NAMALWA (cell line): ENCODE results near the gene OVCA2.
A peak's percentile ranks its signal among the peaks of the same experiment; 100 is the strongest.

Experiments used
- DNase-seq: peaks from one replicate; pipeline ENCODE4 v3.0.0-alpha.2; 2015; ENCODE audit warnings: low spot score

OVCA2 gene

DNA sequence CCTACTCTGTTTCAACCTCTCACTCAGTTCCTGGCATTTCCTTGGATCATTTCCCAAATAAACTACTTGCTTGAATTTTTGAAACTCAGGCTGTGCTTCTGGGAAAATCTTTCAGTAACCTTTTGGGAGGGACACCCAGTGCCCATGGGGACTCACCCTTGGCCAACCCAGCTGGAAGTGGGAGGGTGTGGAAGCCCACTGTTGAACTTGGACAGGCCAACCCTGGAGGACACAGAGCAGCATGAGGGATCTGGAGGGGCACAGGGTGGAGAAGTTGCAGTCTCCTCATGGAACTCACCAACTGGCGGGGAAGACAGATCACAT lies 27.9 kb upstream of the OVCA2 start:
- DNase-seq: no peak

- no peak for DNase-seq
Measured at GRCh38 chr17:2015314-2015713, 26.5 kb upstream of the OVCA2 start.

DNA sequence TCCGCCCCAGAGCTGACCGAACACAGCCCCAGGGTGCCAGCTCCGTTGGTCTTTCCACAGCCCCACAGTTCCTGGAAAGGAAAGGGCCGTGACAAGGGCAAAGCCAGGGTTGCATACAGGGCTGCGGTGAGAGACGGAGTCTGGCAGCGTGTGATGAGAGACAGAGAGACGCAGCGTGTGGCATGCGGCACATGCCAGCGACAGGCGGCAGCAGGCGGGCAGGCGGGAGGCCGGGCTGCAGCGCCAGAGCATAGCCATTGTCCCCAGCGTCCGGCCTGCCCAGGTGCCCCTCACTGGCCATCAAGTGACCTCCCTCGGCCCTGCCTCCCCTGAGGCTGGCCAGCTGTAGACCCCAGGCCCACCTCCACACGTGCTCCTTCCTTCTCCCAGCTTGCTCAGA lies 25.3 kb upstream of the OVCA2 start:
- no peak for DNase-seq

GRCh38 chr17:2017274-2017941 lies 24.4 kb upstream of the OVCA2 start:
- DNase-seq: no peak

DNA sequence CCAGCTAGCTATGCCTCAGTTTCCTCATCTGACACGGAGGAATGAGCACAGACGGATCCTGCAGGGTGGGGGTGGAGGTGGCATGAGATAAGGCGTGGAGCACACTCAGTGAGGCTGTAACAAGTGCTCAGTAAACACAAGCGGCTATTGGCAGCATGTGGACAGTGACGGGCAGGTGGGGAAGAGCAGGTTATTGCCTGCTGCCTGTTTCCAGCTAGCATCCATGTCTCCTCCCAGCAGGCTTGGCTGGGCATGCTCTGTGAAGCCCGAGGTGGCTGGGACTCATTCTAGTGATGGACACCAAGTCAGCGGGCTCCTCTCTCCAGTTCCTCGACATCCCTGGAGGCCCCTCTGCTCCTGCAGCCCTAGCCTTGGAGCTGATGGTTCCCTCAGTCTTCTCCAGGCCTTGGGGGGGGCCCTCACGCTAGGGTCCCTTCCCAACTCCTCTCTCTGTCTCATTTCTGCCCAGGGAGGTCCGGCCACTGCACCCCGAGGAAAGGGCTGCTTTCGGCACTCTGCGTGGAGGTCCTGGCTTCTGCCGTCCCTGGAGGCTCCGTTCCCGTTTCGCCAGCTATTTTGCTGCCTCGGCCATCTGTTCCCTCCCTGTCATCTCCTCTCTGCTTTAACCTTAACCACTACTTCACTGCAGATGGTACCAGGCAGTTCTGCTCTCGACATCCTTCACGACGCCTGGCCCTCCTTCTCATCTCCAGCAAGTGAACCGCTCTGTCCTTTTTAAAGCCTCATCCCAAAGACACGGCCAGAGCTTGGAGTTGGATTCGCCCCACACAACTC lies 22.9 kb upstream of the OVCA2 start:
- DNase-seq: no peak

- no peak for DNase-seq
Measured at GRCh38 chr17:2019723-2020122, 22.1 kb upstream of the OVCA2 start.

DNA sequence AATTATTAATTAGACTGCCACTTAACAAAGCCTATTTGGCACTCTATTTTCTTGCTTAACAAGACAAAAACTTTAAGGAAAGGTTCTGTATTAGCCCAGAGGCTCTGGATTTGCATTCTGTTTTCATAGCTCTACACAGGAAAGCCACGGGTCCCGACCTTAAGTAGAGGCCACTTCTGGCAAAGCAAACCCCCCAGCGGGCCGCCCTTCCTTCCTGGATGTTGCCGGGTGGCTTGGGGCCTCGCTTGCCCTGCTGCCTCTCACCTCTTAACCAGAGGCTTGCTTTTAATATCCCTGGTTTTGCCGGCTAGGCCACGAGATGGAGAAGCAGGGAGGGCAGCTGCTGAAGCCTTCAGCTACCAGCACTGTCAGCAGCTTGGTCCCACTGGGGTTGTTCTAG lies 21.1 kb upstream of the OVCA2 start:
- DNase-seq: no peak

- no peak for DNase-seq
Measured at GRCh38 chr17:2022647-2023240, 19.1 kb upstream of the OVCA2 start.

DNA sequence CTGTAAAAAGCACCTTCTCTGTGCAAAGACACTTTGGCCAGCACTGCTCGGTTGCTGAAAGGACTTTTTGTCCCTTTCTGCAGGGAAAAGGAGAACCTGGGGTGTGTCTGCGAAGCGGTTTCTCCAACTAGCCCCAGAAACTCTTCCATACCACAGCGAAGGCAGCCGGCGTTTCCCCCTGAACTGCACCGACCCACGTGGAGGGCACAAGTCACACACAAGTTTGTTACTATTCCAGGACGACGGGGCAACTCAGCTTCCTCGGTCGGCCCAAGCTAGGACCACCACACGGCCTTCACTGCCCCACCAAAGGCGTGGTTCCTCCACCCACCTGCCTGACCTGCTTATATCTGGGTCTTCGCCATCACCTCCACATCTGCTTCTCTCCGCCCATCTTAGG lies 18.6 kb upstream of the OVCA2 start:
- no peak for DNase-seq

GRCh38 chr17:2023692-2024571 lies 17.9 kb upstream of the OVCA2 start:
- no peak for DNase-seq

GRCh38 chr17:2024572-2025219 lies 17.1 kb upstream of the OVCA2 start:
- DNase-seq: no peak

DNA sequence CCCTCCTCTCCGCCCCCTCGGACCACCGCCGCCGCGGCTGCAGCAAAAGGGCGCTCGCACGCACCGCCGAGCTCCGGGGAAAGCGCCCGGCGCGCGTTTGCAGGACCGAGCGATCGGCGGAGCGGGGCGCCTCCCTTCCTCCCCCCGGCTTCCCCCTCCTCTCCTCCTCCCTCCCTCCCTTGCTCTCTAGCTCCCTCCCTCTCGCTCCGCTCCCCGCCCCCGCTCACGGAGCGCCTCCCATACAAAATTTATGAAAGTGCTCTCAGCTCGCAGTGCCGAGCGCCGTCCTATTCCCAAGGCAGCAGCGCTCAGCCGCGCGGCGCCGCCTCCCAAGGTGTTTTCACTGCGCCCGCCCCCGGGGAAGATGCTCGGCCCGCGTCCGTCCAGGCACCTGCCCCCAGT lies 16.6 kb upstream of the OVCA2 start, which contains the start of gene RTN4RL1:
Gene RTN4RL1, minus strand, starts transcription at position 115 of the 402 bp plus-strand sequence. CDS start 469 bp downstream, outside the sequence.
- no peak for DNase-seq

DNA sequence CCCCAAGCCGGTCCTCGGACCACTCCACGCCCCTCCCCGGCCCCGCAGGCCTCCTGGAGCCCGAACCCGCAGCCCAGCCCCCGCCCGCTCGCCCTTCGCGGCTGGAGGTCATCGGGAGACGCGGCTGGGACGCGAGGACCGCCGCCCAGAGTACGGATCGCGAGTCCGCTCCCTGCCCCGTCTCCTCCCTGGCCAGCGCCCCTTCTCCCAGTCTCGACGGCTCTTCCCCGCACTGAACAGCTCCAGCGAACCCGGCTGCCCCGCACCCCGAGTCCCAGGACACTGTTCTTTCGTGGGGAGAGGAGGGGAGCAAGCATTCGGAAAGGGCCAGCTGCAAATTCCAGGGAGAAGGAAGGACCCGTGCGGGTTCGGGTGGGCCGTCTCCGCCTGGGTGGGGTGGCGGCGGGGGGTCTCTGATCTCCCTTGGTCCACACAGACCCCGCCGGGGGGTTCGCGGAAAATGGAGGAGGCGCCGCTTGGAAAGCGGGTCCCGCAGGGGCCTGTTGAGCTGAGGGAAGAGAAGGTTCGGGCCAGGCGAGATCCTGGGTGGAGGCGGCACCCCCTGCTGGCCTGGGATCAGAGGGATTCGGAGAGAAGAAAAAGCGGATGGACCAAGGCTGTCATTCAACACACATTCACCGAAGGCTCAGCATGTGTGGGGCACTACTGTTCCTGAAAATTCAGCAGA lies 16.1 kb upstream of the OVCA2 start:
- DNase-seq: no peak

DNA sequence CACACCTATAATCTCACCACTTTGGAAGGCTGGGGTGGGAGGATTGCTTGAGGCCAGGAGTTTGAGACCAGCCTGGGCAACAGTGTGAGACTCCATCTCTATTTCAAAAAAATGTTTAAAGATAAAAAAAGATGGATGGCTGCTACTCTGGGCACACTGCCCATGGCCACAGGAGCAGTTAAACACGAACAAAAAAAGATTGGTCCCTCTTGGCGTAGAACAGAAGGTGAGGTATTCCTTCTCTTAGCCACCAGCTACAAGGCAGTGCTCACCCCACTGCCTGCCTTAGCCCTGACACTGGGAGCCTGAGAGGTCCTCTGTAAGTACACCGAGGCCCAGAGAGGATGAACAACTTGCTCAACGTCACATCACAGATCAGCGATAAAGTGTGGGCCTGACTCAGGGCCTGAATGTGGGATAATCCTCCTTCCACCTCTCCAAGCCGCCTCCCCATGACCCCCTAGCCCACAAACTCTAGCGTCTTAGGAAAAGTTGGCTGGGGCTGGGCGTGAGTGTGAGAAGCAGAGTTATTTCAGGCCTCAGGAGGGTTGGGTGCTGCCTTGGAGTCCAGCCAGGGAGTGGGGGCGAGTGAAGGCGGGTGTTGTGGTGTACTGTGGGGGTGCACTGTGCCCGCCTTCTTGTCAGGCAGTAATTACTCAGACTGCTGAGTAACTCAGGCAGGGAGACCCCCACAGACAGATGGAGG lies 14.1 kb upstream of the OVCA2 start:
- no peak for DNase-seq

GRCh38 chr17:2028234-2028614 lies 13.6 kb upstream of the OVCA2 start:
- no peak for DNase-seq

- no peak for DNase-seq
Measured at GRCh38 chr17:2028737-2029136, 13.1 kb upstream of the OVCA2 start.

- DNase-seq: peak; percentile 87
Measured at GRCh38 chr17:2029911-2030778, 11.7 kb upstream of the OVCA2 start, which contains the start of gene DPH1. Gene DPH1 (plus strand): TSS chr17:2030153. CDS start chr17:2030170, 17 bp downstream.

DNA sequence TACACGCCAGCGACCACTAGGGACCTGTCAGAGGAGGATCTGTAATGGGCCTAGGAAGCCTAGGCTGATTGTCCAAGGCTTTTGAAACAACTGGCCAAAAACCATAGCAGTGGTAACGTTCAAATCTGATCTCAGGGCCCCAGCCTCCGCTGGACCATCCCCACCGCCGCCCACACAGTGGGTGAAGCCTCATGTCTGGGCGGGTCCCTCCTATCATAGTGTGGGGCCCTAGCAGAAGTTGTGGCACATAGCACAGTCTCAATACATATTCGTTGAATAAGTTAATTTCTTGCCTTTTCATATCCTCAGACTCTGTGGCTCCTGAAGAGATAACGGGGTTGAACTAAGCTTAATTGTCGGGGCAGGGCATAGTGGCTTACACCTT lies 11.1 kb upstream of the OVCA2 start:
- no peak for DNase-seq

DNA sequence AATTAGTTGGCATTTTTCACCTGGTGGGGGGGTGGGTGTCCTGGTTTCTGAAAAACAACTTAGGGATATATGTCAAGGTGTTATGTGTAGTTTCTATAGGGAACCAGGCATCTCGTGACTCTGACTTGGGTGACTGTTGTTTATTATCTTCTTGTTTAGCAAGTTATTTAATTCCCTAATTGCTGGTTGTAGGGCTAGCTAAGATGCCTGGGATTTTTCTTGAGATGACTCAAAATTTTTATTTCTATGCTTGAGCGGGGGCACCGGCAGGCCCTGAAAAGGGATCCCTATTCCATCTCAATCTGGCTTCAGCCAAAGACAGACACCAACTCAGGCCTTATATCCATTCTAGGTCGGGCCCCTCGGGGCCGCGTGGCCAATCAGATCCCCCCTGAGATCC lies 8.7 kb upstream of the OVCA2 start:
- no peak for DNase-seq

- DNase-seq: peak; percentile 35
Measured at GRCh38 chr17:2034157-2034556, 7.7 kb upstream of the OVCA2 start.
